HEK293 (cell line): Measurements from ENCODE around the gene SRSF8.

Experiments
- CTCF ChIA-PET: fragments of 350-600 bp; formaldehyde crosslinking; extraction: SDS; loops from one replicate; lab custom pipeline; 2021; ENCODE audit warnings: antibody characterized with exemption; lab: Yijun Ruan, JAX
- POLR2A ChIA-PET: fragments of 300-600 bp; formaldehyde crosslinking; extraction: SDS; loops from one replicate; lab custom pipeline; 2020; ENCODE audit warnings: antibody characterized with exemption, inconsistent platforms; lab: Yijun Ruan, JAX
- H3K27ac ChIP-seq: fragments of 200-500 bp; sonication (Bioruptor generic); 2 replicates; pipeline ENCODE4 v1.5.1; 2014; ENCODE audit warnings: low read depth, low read length, control low read depth, inconsistent platforms; ENCODE audit errors: extremely low read depth
- H3K36me3 ChIP-seq, 2 experiments: fragments of 200-500 bp in 1 of 2; sonication (Bioruptor generic) in 1 of 2; 1 replicate in 1 of 2; 2 replicates in 1 of 2; pipeline ENCODE4 v1.5.1; 2014 to 2017; ENCODE audit warnings: inconsistent platforms in 2 of 2, low read length in 2 of 2; ENCODE audit not compliant: control insufficient read depth in 2 of 2, insufficient read depth in 1 of 2
- H3K4me1 ChIP-seq: fragments of 200-500 bp; sonication (Bioruptor generic); 2 replicates; pipeline ENCODE4 v1.5.1; 2014; ENCODE audit warnings: mild to moderate bottlenecking, low read length, inconsistent platforms; ENCODE audit not compliant: control insufficient read depth, insufficient read depth
- H3K4me3 ChIP-seq: 2 replicates; pipeline ENCODE4 v1.5.1; 2011; ENCODE audit warnings: low read depth, mild to moderate bottlenecking, control low read depth, low read length, moderate library complexity
- H3K9me3 ChIP-seq: fragments of 200-500 bp; sonication (Bioruptor generic); 2 replicates; pipeline ENCODE4 v1.5.1; 2014; ENCODE audit warnings: low read depth, low read length, inconsistent platforms; ENCODE audit not compliant: control insufficient read depth, insufficient read depth
- FEZF1 ChIP-seq: fragments of 450-650 bp; formaldehyde crosslinking; IDR thresholded peaks from 2 replicates; pipeline ENCODE4 v1.5.1; 2016; ENCODE audit warnings: missing biosample characterization, missing genetic modification characterization
- GLI4 ChIP-seq: fragments of 450-650 bp; formaldehyde crosslinking; IDR thresholded peaks from 2 replicates; pipeline ENCODE4 v1.5.1; 2016; ENCODE audit warnings: missing biosample characterization, missing genetic modification characterization
- HOXA7 ChIP-seq: sonication (generic); formaldehyde crosslinking; IDR thresholded peaks from 2 replicates; pipeline ENCODE4 v1.8.1; 2022; ENCODE audit warnings: missing genetic modification reagents, borderline replicate concordance
- RBAK ChIP-seq: fragments of 450-650 bp; formaldehyde crosslinking; IDR thresholded peaks from 2 replicates; pipeline ENCODE4 v1.5.1; 2016; ENCODE audit warnings: missing biosample characterization, missing genetic modification characterization
- SALL2 ChIP-seq: fragments of 450-650 bp; formaldehyde crosslinking; IDR thresholded peaks from 2 replicates; pipeline ENCODE4 v1.5.0; 2017; ENCODE audit warnings: missing biosample characterization, mild to moderate bottlenecking, missing genetic modification characterization, borderline replicate concordance
- SCRT1 ChIP-seq: fragments of 450-650 bp; formaldehyde crosslinking; IDR thresholded peaks from 2 replicates; pipeline ENCODE4 v1.5.1; 2016; ENCODE audit warnings: missing biosample characterization, missing genetic modification characterization, borderline replicate concordance
- SCRT2 ChIP-seq: fragments of 450-650 bp; formaldehyde crosslinking; IDR thresholded peaks from 2 replicates; pipeline ENCODE4 v1.5.1; 2016; ENCODE audit warnings: missing biosample characterization, missing genetic modification characterization
- SETDB1 ChIP-seq: IDR thresholded peaks from one replicate; pipeline ENCODE4 v1.6.1; 2017; ENCODE audit warnings: mild to moderate bottlenecking, low read length, moderate library complexity, mixed read lengths; ENCODE audit not compliant: insufficient read length
- WT1 ChIP-seq: fragments of 450-650 bp; formaldehyde crosslinking; IDR thresholded peaks from 2 replicates; pipeline ENCODE4 v1.5.1; 2016; ENCODE audit warnings: missing biosample characterization, missing genetic modification characterization
- ZFP3 ChIP-seq: fragments of 450-650 bp; formaldehyde crosslinking; IDR thresholded peaks from 2 replicates; pipeline ENCODE4 v1.5.1; 2016; ENCODE audit warnings: low read depth, missing biosample characterization, missing genetic modification characterization
- ZNF114 ChIP-seq: fragments of 450-650 bp; formaldehyde crosslinking; IDR thresholded peaks from 2 replicates; pipeline ENCODE4 v1.5.0; 2017; ENCODE audit warnings: missing biosample characterization, missing genetic modification characterization
- ZNF184 ChIP-seq: fragments of 450-650 bp; IDR thresholded peaks from 2 replicates; pipeline ENCODE4 v1.5.1; 2018; ENCODE audit warnings: missing biosample characterization, mild to moderate bottlenecking, missing genetic modification characterization
- ZNF19 ChIP-seq: fragments of 450-650 bp; formaldehyde crosslinking; IDR thresholded peaks from 2 replicates; pipeline ENCODE4; 2016; ENCODE audit warnings: missing biosample characterization, missing genetic modification characterization, low read depth
- ZNF214 ChIP-seq: fragments of 450-650 bp; formaldehyde crosslinking; IDR thresholded peaks from 2 replicates; pipeline ENCODE4 v1.5.1; 2017; ENCODE audit warnings: missing biosample characterization, mild to moderate bottlenecking, missing genetic modification characterization, borderline replicate concordance
- ZNF23 ChIP-seq: fragments of 450-650 bp; formaldehyde crosslinking; IDR thresholded peaks from 2 replicates; pipeline ENCODE4 v1.5.1; 2016; ENCODE audit warnings: missing biosample characterization, missing genetic modification characterization, borderline replicate concordance
- ZNF239 ChIP-seq: fragments of 450-650 bp; formaldehyde crosslinking; IDR thresholded peaks from 2 replicates; pipeline ENCODE4 v1.5.1; 2016; ENCODE audit warnings: missing biosample characterization, missing genetic modification characterization
- ZNF24 ChIP-seq: fragments of 450-650 bp; formaldehyde crosslinking; IDR thresholded peaks from 2 replicates; pipeline ENCODE4 v1.5.1; 2016; ENCODE audit warnings: missing biosample characterization, missing genetic modification characterization
- ZNF274 ChIP-seq, 2 experiments: fragments of 200-500 bp in 1 of 2; fragments of 450-650 bp in 1 of 2; sonication (Bioruptor generic) in 1 of 2; formaldehyde crosslinking in 1 of 2; IDR thresholded peaks; 2 replicates each; pipeline versions ENCODE4 v1.5.1 to v1.6.1; 2014 to 2016; ENCODE audit warnings: borderline replicate concordance in 1 of 2, inconsistent platforms in 1 of 2, low read length in 1 of 2, missing biosample characterization in 1 of 2, missing genetic modification characterization in 1 of 2
- ZNF366 ChIP-seq: fragments of 450-650 bp; formaldehyde crosslinking; conservative IDR thresholded peaks from 2 replicates; pipeline ENCODE4 v1.5.1; 2016; ENCODE audit warnings: missing biosample characterization, missing genetic modification characterization
- ZNF473 ChIP-seq: fragments of 450-650 bp; formaldehyde crosslinking; IDR thresholded peaks from 2 replicates; pipeline ENCODE4 v1.5.1; 2017; ENCODE audit warnings: missing biosample characterization, missing genetic modification characterization
- ZNF48 ChIP-seq: fragments of 450-650 bp; formaldehyde crosslinking; IDR thresholded peaks from 2 replicates; pipeline ENCODE4 v1.5.1; 2016; ENCODE audit warnings: missing biosample characterization, missing genetic modification characterization
- ZNF571 ChIP-seq: fragments of 450-650 bp; formaldehyde crosslinking; IDR thresholded peaks from 2 replicates; pipeline ENCODE4 v1.5.0; 2017; ENCODE audit warnings: missing biosample characterization, missing genetic modification characterization
- ZNF677 ChIP-seq: fragments of 450-650 bp; IDR thresholded peaks from 2 replicates; pipeline ENCODE4 v1.5.0; 2018; ENCODE audit warnings: missing biosample characterization, mild to moderate bottlenecking, missing genetic modification characterization, moderate library complexity
- ZNF776 ChIP-seq: fragments of 450-650 bp; formaldehyde crosslinking; IDR thresholded peaks from 2 replicates; pipeline ENCODE4 v1.5.0; 2017; ENCODE audit warnings: missing biosample characterization, missing genetic modification characterization, borderline replicate concordance
- ZSCAN16 ChIP-seq: fragments of 450-650 bp; formaldehyde crosslinking; IDR thresholded peaks from 2 replicates; pipeline ENCODE4 v1.5.1; 2016; ENCODE audit warnings: missing biosample characterization, missing genetic modification characterization
- TF ChIP-seq, protein P1 (sequence below): fragments of 450-650 bp; formaldehyde crosslinking; IDR thresholded peaks from 2 replicates; pipeline ENCODE4 v1.5.1; 2016; ENCODE audit warnings: missing biosample characterization, missing genetic modification characterization
- TF ChIP-seq, protein P2 (sequence below): fragments of 450-650 bp; formaldehyde crosslinking; IDR thresholded peaks from 2 replicates; pipeline ENCODE4 v1.5.1; 2016; ENCODE audit warnings: missing biosample characterization, missing genetic modification characterization
- TF ChIP-seq, protein P3 (sequence below): fragments of 450-650 bp; formaldehyde crosslinking; IDR thresholded peaks from 2 replicates; pipeline ENCODE4 v1.5.1; 2017; ENCODE audit warnings: missing biosample characterization, mild to moderate bottlenecking, missing genetic modification characterization, moderate library complexity

The SRSF8 gene

DNA sequence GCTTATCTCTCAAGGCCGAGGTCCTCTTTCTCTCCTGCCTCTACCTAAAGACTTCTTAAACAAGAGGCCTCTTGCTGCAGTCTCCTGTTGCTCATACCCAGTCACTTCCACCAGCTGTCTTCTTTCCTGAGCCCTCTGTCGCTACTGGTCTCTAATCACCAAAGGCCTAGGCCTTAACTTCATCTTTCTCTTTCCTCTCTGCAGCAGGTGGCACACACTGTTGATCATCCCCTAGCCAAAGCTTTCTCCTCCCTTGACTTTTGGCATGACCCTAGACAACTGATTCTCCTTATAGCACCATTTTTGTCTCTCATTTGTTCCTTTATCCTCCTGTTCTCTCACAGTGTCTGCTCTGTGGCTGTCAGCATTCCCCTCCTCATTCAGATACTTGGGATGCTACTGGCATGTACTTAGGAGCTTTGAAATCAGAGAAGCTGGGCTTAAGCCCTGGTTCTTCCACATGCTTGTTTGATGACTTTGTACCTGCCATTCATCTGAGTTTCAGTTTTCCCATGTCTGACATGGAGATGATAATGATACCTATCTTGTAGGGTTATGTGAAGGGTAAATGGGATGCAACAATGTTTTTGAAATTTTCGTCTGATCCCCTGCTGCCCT, 45.3 kb downstream of the SRSF8 start:
- Histone ChIP-seq H3K27ac (no peak overlapping the region), H3K36me3 (no peaks in the 10 kb centered on the region), H3K4me3 (no peak overlapping the region), H3K4me1 (peaks cover 17% of the 10 kb centered on the region), H3K9me3 (no peaks in the 10 kb centered on the region)
- POLR2A ChIA-PET = no interaction called here
- CTCF ChIA-PET = no interaction called here
- no peak for TF ChIP-seq ZNF23 (tag by site-specific recombination)
- TF ChIP-seq SETDB1 = no peak
- TF ChIP-seq ZNF776 (tag by site-specific recombination) = no peak
- TF ChIP-seq, protein P1, sequence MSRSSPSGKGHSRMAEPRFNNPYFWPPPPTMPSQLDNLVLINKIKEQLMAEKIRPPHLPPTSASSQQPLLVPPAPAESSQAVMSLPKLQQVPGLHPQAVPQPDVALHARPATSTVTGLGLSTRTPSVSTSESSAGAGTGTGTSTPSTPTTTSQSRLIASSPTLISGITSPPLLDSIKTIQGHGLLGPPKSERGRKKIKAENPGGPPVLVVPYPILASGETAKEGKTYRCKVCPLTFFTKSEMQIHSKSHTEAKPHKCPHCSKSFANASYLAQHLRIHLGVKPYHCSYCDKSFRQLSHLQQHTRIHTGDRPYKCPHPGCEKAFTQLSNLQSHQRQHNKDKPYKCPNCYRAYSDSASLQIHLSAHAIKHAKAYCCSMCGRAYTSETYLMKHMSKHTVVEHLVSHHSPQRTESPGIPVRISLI (tag by site-specific recombination) = no peak
- TF ChIP-seq ZNF214 (tag by site-specific recombination) = no peak
- TF ChIP-seq SCRT2 (tag by site-specific recombination) = peak; percentile 86
- no peak for TF ChIP-seq ZNF239
- no peak for TF ChIP-seq ZNF48
- TF ChIP-seq ZNF114 = no peak
- peak; percentile 21; the same call in 1 of the 2 replicates for TF ChIP-seq FEZF1 (tag by site-specific recombination)
- no peak for TF ChIP-seq ZNF19 (tag by site-specific recombination)
- peak; percentile 80; the same call in 1 of the 2 replicates for TF ChIP-seq SCRT1 (tag by site-specific recombination)
- TF ChIP-seq ZNF274 (IDR thresholded peaks at IDR 0.05; ENCODE audit: low read length) = no peak
- TF ChIP-seq ZNF274 (tag by site-specific recombination; IDR thresholded peaks at IDR 0.05; ENCODE audit: borderline replicate concordance) = no peak
- no peak for TF ChIP-seq ZNF677 (tag by site-specific recombination)
- no peak for TF ChIP-seq ZSCAN16 (tag by site-specific recombination)

DNA sequence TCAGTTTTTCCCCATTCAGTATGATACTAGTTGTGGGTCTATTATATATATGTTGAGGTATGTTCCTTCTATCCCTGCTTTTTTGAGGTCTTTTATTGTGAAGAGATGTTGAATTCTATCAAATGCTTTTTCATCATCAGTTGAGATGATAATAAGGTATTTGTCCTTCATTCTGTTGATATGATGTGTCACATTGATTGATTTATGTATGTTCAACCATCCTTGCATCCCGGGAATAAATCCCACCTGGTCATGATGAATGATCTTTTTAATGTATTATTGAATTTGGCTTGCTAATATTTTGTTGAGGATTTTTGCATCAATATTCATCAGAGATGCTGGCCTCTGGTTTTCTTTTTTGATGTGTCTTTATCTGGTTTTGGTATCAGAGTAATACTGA, 48.9 kb downstream of the SRSF8 start:
- Histone ChIP-seq H3K4me1 (no peaks in the 10 kb centered on the region), H3K4me3 (no peak overlapping the region), H3K9me3 (no peaks in the 10 kb centered on the region), H3K27ac (no peak overlapping the region), H3K36me3 (no peaks in the 10 kb centered on the region)
- ChIA-PET POLR2A (no interaction called here), CTCF (no interaction called here)
- TF ChIP-seq GLI4 (tag by site-specific recombination) (no peak), ZFP3 (tag by site-specific recombination) (no peak)

DNA sequence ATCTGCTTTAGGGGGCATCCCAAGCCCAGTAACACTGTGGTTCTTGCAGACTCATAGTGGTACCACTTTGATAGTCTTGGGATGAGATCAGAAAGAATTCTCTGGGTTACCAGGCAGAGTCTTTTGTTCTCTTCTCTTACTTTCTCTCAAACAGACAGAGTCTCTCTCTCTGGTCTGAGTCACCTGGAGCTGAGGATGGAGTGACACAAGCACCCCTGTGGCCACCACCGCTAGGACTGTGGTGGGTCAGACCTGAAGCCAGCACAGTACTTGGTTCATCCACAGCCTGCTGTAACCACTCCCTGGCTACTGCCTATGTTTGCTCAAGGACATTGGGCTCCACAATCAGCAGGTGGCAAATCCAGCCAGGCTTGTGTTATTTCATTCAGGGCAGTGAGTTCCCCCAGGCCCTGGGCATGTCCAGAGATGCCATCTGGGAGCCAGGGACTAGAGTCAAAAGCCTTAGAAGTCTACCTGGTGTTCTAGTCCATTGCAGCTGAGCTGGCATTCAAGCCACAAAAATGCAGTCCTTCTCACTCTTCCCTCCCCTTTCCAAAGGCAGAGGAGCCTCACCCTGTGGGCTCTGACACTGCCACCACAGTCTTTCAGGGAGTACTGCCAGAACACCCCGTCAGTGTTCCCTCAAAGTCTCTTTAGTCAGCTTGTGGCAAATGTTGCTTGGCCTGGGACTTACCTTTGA, 52.8 kb downstream of the SRSF8 start:
- H3K4me1 ChIP-seq = no peaks in the 10 kb centered on the region
- H3K27ac ChIP-seq = no peak overlapping the region
- H3K36me3 ChIP-seq = no peaks in the 10 kb centered on the region
- no peak overlapping the region for H3K4me3 ChIP-seq
- ChIA-PET CTCF (interaction anchor here (1.9 kb wide), 1 partner anchor 11 kb away, joined by 6 read pairs; no protein-coding TSS in a partner anchor), POLR2A (no interaction called here)
- H3K9me3 ChIP-seq = no peaks in the 10 kb centered on the region
- TF ChIP-seq, protein P2, sequence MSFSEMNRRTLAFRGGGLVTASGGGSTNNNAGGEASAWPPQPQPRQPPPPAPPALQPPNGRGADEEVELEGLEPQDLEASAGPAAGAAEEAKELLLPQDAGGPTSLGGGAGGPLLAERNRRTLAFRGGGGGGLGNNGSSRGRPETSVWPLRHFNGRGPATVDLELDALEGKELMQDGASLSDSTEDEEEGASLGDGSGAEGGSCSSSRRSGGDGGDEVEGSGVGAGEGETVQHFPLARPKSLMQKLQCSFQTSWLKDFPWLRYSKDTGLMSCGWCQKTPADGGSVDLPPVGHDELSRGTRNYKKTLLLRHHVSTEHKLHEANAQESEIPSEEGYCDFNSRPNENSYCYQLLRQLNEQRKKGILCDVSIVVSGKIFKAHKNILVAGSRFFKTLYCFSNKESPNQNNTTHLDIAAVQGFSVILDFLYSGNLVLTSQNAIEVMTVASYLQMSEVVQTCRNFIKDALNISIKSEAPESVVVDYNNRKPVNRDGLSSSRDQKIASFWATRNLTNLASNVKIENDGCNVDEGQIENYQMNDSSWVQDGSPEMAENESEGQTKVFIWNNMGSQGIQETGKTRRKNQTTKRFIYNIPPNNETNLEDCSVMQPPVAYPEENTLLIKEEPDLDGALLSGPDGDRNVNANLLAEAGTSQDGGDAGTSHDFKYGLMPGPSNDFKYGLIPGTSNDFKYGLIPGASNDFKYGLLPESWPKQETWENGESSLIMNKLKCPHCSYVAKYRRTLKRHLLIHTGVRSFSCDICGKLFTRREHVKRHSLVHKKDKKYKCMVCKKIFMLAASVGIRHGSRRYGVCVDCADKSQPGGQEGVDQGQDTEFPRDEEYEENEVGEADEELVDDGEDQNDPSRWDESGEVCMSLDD = no peak
- TF ChIP-seq ZNF473 (tag by site-specific recombination) = no peak
- TF ChIP-seq WT1 (tag by site-specific recombination) = no peak
- TF ChIP-seq ZNF24 = no peak
- no peak for TF ChIP-seq SALL2
- TF ChIP-seq ZNF366 (tag by site-specific recombination) = no peak
- no peak for TF ChIP-seq ZNF571 (tag by site-specific recombination)
- TF ChIP-seq RBAK = no peak
- TF ChIP-seq, protein P3, sequence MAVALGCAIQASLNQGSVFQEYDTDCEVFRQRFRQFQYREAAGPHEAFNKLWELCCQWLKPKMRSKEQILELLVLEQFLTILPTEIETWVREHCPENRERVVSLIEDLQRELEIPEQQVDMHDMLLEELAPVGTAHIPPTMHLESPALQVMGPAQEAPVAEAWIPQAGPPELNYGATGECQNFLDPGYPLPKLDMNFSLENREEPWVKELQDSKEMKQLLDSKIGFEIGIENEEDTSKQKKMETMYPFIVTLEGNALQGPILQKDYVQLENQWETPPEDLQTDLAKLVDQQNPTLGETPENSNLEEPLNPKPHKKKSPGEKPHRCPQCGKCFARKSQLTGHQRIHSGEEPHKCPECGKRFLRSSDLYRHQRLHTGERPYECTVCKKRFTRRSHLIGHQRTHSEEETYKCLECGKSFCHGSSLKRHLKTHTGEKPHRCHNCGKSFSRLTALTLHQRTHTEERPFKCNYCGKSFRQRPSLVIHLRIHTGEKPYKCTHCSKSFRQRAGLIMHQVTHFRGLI (tag by site-specific recombination) = no peak
- TF ChIP-seq ZNF184 = no peak
- no peak for TF ChIP-seq HOXA7 (CRISPR knock-in tag)
